Upper lobe of left lung (tissue), 6 donors: ENCODE results near the gene SLC8B1. TPM values are rescaled to one million over a fixed set of nuclear protein-coding genes. Genes with fewer than 3 reads are reported as not detected.
A peak's percentile ranks its signal among the peaks of the same experiment; 100 is the strongest.

ENCODE experiments used
- ATAC-seq, 2 donors: fragments of 200-7000 bp; cut with Tn5 transposase; one replicate each; pipeline ENCODE4 v1.9.1; 2022; ENCODE audit warnings: mild to moderate bottlenecking in 2 of 2, moderate library complexity in 2 of 2; ENCODE audit not compliant: low FRiP score in 2 of 2
- DNase-seq, 2 donors: peaks; one replicate each; pipeline ENCODE4 v3.0.0-alpha.2; 2019 to 2020
- H3K27ac ChIP-seq, 4 donors: fragments of 200-600 bp; sonication (generic); one replicate each; pipeline ENCODE4 v1.5.1; 2016 to 2019
- H3K27me3 ChIP-seq, 4 donors: fragments of 200-600 bp; sonication (generic); one replicate each; pipeline ENCODE4 v1.5.1; 2017 to 2019
- H3K36me3 ChIP-seq, 4 donors: fragments of 200-600 bp; sonication (generic); one replicate each; pipeline ENCODE4 v1.5.1; 2016 to 2019
- H3K4me1 ChIP-seq, 4 donors: fragments of 200-600 bp; sonication (generic); one replicate each; pipeline ENCODE4 v1.5.1; 2018 to 2019
- H3K4me3 ChIP-seq, 4 donors: fragments of 200-600 bp; sonication (generic); one replicate each; pipeline ENCODE4 v1.5.1; 2017 to 2019; ENCODE audit warnings: mild to moderate bottlenecking in 2 of 4, moderate library complexity in 1 of 4
- H3K9me3 ChIP-seq, 4 donors: fragments of 200-600 bp; sonication (generic); one replicate each; pipeline ENCODE4 v1.5.1; 2018 to 2019
- CTCF ChIP-seq, 6 experiments: fragments of 450-650 bp in 4 of 6; fragments of 200-600 bp in 2 of 6; sonication (generic) in 2 of 6; IDR thresholded peaks; one replicate each; pipeline ENCODE4 v1.5.1; 2016 to 2019; ENCODE audit warnings: antibody characterized with exemption in 6 of 6
- EP300 ChIP-seq, 4 donors: sonication (generic); formaldehyde crosslinking; IDR thresholded peaks; one replicate each; pipeline ENCODE4 v1.5.1; 2017; ENCODE audit warnings: antibody characterized with exemption in 4 of 4, control low read depth in 2 of 4
- POLR2A ChIP-seq, 4 donors: fragments of 450-650 bp; IDR thresholded peaks; one replicate each; pipeline ENCODE4 v1.5.1; 2016 to 2017; ENCODE audit warnings: antibody characterized with exemption in 4 of 4, mild to moderate bottlenecking in 2 of 4
- POLR2AphosphoS5 ChIP-seq, 2 donors: sonication (generic); formaldehyde crosslinking; IDR thresholded peaks; one replicate each; pipeline ENCODE4 v1.5.1; 2017; ENCODE audit warnings: antibody characterized with exemption in 2 of 2
- WGBS, 2 donors: methylation state at CpG; one replicate each; pipeline ENCODE4 v1.1.5; 2017 to 2018; 5-methylcytosine and 5-hydroxymethylcytosine counted together
- total RNA-seq, 6 donors: library from RNA; depleted of rRNA in 4 of 6; stranded (reverse); fragments of >200 nt in 4 of 6; gene quantifications; one replicate each; pipeline versions ENCODE4 v1.1.0 to v1.2.1, GENCODE V29; 2016 to 2021
- donor health status: DM: no; HTN: no; CAD: no; lungs with moderate emphysema.
- donor health status: DM: no; HTN: yes; CAD: no; lungs with severe emphysema.

Gene SLC8B1
- 100 to 1,000 TPM in 1 of 6 donors, 10 to 100 TPM in 5; 35.9 to 189 (median 44.5) TPM for total RNA-seq

- 1% methylated on average over 31 to 45 of the region's 62 CpGs for WGBS, 2 donors
- DNase-seq (peak; percentile 93 to 99), ATAC-seq (peak; percentile 96 to 100)
- Histone ChIP-seq H3K4me3 (peak within 1 kb of the TSS; percentile 71 to 91 (median 84)), H3K36me3 (peaks cover 0 to 28% (median 9%) of the 10 kb centered on the region in 4 donors), H3K4me1 (peaks cover 14 to 28% (median 25%) of the 10 kb centered on the region in 4 donors), H3K9me3 (no peaks in the 10 kb centered on the region), H3K27me3 (no peaks in the 10 kb centered on the region), H3K27ac (peak within 1 kb of the TSS; percentile 79 to 95 (median 89))
- TF ChIP-seq POLR2AphosphoS5 (IDR thresholded peaks at IDR 0.05) (peak; percentile 91 to 97), CTCF (IDR thresholded peaks at IDR 0.05) (peak in 1 of 6 experiments; percentile 16), EP300 (IDR thresholded peaks at IDR 0.05) (no peak), POLR2A (IDR thresholded peaks at IDR 0.05) (peak; percentile 84 to 97 (median 90))
These were observed at the start of gene SLC8B1 for GRCh38 chr12:113334786-113335539. Gene SLC8B1, minus strand, starts transcription at chr12:113335109. Its CDS starts 2,231 bp downstream, at chr12:113332878.

DNA sequence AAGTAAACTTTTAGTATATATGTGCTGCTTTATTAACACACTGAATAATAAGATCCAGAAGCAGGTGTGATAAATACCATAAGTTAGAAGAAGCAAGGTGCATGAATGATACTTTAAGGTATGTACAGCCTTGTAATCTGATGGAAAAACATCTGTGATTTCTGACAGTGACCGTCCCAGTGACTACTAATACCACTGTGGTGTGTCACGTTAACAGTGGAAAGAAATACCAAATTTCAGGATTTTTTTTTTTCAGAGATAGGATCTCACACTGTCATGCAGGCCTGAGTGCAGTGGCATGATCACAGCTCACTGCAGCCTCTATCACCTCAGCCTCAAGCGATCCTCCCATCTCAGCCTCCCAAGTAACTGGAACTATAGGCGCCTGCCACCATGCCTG lies 47.3 kb upstream of the SLC8B1 start:
- WGBS, 2 donors, result 96 to 98% methylated on average over 4 of the region's 4 CpGs
- no peaks in the 10 kb centered on the region for H3K27me3 ChIP-seq
- H3K36me3 ChIP-seq, result peaks cover 0 to 76% (median 40%) of the 10 kb centered on the region in 4 donors
- no peaks in the 10 kb centered on the region for H3K4me1 ChIP-seq
- ATAC-seq, result no peak
- H3K4me3 ChIP-seq, result no peak overlapping the region
- H3K9me3 ChIP-seq, result no peaks in the 10 kb centered on the region
- no peak for DNase-seq
- H3K27ac ChIP-seq, result no peak overlapping the region
- TF ChIP-seq POLR2A (IDR thresholded peaks at IDR 0.05) (no peak), EP300 (IDR thresholded peaks at IDR 0.05) (no peak), POLR2AphosphoS5 (IDR thresholded peaks at IDR 0.05) (no peak), CTCF (IDR thresholded peaks at IDR 0.05) (no peak)

GRCh38 chr12:113381220-113381619 lies 46.3 kb upstream of the SLC8B1 start:
- peaks cover 0 to 76% (median 38%) of the 10 kb centered on the region in 4 donors for H3K36me3 ChIP-seq
- H3K4me1 ChIP-seq, result no peaks in the 10 kb centered on the region
- DNase-seq, result no peak
- 87 to 89% methylated on average over 11 of the region's 11 CpGs for WGBS, 2 donors
- H3K9me3 ChIP-seq, result no peaks in the 10 kb centered on the region
- no peak for ATAC-seq
- TF ChIP-seq POLR2AphosphoS5 (IDR thresholded peaks at IDR 0.05) (no peak), POLR2A (IDR thresholded peaks at IDR 0.05) (no peak)
- no peaks in the 10 kb centered on the region for H3K27me3 ChIP-seq
- no peak overlapping the region for H3K27ac ChIP-seq
- H3K4me3 ChIP-seq, result no peak overlapping the region

DNA sequence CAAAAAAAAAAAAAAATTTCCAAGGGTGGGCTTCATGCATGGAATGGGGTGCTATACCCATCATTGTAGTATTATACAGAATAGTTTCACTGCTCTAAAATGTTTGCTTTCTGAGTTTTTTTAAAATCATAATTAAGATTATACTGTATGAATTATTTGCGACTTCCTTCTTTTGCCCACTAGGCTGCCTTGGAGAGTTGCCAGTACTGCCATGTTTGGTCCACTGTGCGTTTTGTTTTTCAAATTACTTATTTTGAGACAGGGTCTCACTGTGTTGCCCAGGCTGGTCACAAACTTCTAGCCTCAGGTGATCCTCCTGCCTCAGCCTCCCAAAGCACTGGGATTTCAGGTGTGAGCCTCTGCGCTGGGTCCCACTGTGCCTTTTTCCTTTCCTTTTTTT lies 43.4 kb upstream of the SLC8B1 start:
- H3K4me1 ChIP-seq, result no peaks in the 10 kb centered on the region
- TF ChIP-seq EP300 (IDR thresholded peaks at IDR 0.05), result no peak
- TF ChIP-seq POLR2A (IDR thresholded peaks at IDR 0.05), result no peak
- no peak for TF ChIP-seq CTCF (IDR thresholded peaks at IDR 0.05)
- no peak for TF ChIP-seq POLR2AphosphoS5 (IDR thresholded peaks at IDR 0.05)
- ATAC-seq, result no peak
- H3K9me3 ChIP-seq, result no peaks in the 10 kb centered on the region
- 84 to 94% methylated on average over 3 of the region's 3 CpGs for WGBS, 2 donors
- no peak for DNase-seq
- H3K4me3 ChIP-seq, result no peak overlapping the region
- peaks cover 3 to 73% (median 39%) of the 10 kb centered on the region in 4 donors for H3K36me3 ChIP-seq
- no peak overlapping the region for H3K27ac ChIP-seq
- no peaks in the 10 kb centered on the region for H3K27me3 ChIP-seq

GRCh38 chr12:113374823-113375428 lies 40.0 kb upstream of the SLC8B1 start:
- TF ChIP-seq EP300 (IDR thresholded peaks at IDR 0.05) (no peak), POLR2AphosphoS5 (IDR thresholded peaks at IDR 0.05) (no peak), POLR2A (IDR thresholded peaks at IDR 0.05) (no peak), CTCF (IDR thresholded peaks at IDR 0.05) (no peak)
- Histone ChIP-seq H3K9me3 (no peaks in the 10 kb centered on the region), H3K4me1 (no peaks in the 10 kb centered on the region), H3K27me3 (no peaks in the 10 kb centered on the region), H3K4me3 (no peak overlapping the region), H3K27ac (no peak overlapping the region), H3K36me3 (peaks cover 3 to 68% (median 33%) of the 10 kb centered on the region in 4 donors)
- WGBS, 2 donors, result 92 to 94% methylated on average over 3 to 4 of the region's 4 CpGs
- no peak for ATAC-seq
- DNase-seq, result no peak
